Measurements from ENCODE around the gene JARID2. TPM values are rescaled to one million over a fixed set of nuclear protein-coding genes. Genes with fewer than 3 reads are reported as not detected.
"Not testable (repeated sequence)": the region's sequence is repeated elsewhere in the genome, so short reads cannot be mapped to it uniquely, and the experiment has no call there.

Gene JARID2
- total and polyA plus RNA-seq, 2 of the 4 experiments (the other 2 are of a cell fraction): 9.6 to 12.9 TPM

DNA sequence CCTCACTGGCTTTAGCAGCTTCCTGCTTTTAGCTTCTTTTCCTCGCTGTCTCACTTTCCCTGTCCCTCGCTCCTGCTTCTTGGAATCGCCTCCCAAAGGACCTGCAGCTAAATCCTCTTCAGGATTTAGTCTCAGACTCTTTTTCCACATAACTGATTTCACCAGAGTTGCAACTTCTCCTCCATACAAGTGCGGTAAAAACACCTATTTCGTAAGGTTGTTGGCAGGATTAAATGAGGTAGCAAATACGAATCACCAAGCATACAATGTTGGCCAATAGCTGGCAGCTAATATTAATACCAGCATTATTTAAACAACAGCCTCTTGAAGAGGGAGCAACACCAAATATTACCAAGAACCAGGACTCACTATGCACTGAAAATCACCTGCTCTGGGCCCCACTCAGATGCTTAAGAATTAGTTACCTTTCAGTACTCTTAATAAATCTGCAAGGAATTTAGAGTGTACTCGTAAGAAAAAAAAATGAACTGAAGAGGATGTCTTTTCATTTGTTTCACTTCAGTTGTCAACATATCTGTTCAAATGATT lies 293.9 kb downstream of the JARID2 start:
- ChIA-PET POLR2A (ENCODE audit: unreplicated experiment) (no interaction called here), CTCF (no interaction called here)

GRCh38 chr6:15543332-15543917 lies 297.6 kb downstream of the JARID2 start:
- H3K9me1 ChIP-seq (ENCODE audit: insufficient read depth, low read length); H3K56ac ChIP-seq (ENCODE audit: extremely low read depth, insufficient read depth, low read length); BruUV-seq (replicated peaks); H2AFZ ChIP-seq (replicated peaks; ENCODE audit: low read length, poor library complexity); H3K4me2 ChIP-seq (ENCODE audit: low read depth, low read length); H2BK20ac ChIP-seq (ENCODE audit: low read depth, low read length); POLR2A ChIA-PET (ENCODE audit: unreplicated experiment); H3K9me3 ChIP-seq (ENCODE audit: control insufficient read depth, insufficient read depth, low read length); H3K18ac ChIP-seq (ENCODE audit: low read depth, low read length); H4K91ac ChIP-seq (ENCODE audit: insufficient read depth, low read depth, low read length); H2AK9ac ChIP-seq (replicated peaks; ENCODE audit: low read depth, low read length, poor library complexity); H3K27me3 ChIP-seq (ENCODE audit: control insufficient read depth, insufficient read depth, low read length); ATAC-seq (ENCODE audit: low read depth); H2BK5ac ChIP-seq (ENCODE audit: low read depth, low read length, poor library complexity, severe bottlenecking); H4K5ac ChIP-seq (ENCODE audit: low read depth, low read length); DNase-seq; in situ Hi-C loops (cut with MboI; ENCODE audit: low sequenced_read_pairs); H3K4me3 ChIP-seq (ENCODE audit: insufficient read depth, low read depth, low read length); H2AK5ac ChIP-seq (ENCODE audit: low read depth, low read length); H3K9ac ChIP-seq (ENCODE audit: low read depth, low read length); intact Hi-C loops (cut with micrococcal nuclease); H3K36me3 ChIP-seq (ENCODE audit: control insufficient read depth, insufficient read depth, low read length); H3K4me1 ChIP-seq (ENCODE audit: control insufficient read depth, insufficient read depth, low read length); H3K14ac ChIP-seq (replicated peaks; ENCODE audit: low read depth, low read length); H4K20me1 ChIP-seq (ENCODE audit: insufficient read depth, low read length); H3K27ac ChIP-seq (ENCODE audit: insufficient read depth, low read length); H3K23ac ChIP-seq (ENCODE audit: low read depth, low read length); H2BK120ac ChIP-seq (ENCODE audit: low read depth, low read length); H3K4ac ChIP-seq (ENCODE audit: low read depth, low read length); H2BK15ac ChIP-seq (ENCODE audit: low read depth, low read length); dilution Hi-C loops (cut with HindIII; ENCODE audit: low sequenced_read_pairs, unreplicated experiment); H4K8ac ChIP-seq (ENCODE audit: low read depth in 2 of 2, low read length in 2 of 2): not testable (repeated sequence)
- no CpG with 5 or more reads among the region's 5 CpGs for WGBS, 2 experiments (ENCODE audit: extremely low coverage in 2 of 2, insufficient read length in 1 of 2)
- peaks cover 8 to 11% of the 10 kb centered on the region in 2 experiments for H3K79me1 ChIP-seq (ENCODE audit: low read depth in 1 of 2, low read length in 2 of 2)
- CTCF ChIA-PET: interaction anchor here (0.6 kb wide), 1 partner anchor 877 kb away, joined by 3 read pairs; no protein-coding TSS in a partner anchor

More for the DNA sequence above, 293.9 kb downstream of the JARID2 start:
- H3K4me2 ChIP-seq (ENCODE audit: low read depth, low read length): no peak overlapping the region
- no peak overlapping the region for H4K5ac ChIP-seq (ENCODE audit: low read depth, low read length)
- no peak overlapping the region for H2BK5ac ChIP-seq (ENCODE audit: low read depth, low read length, poor library complexity, severe bottlenecking)
- dilution Hi-C loops (cut with HindIII; ENCODE audit: low sequenced_read_pairs, unreplicated experiment) (no loop called here), in situ Hi-C loops (cut with MboI; ENCODE audit: low sequenced_read_pairs) (no loop called here), intact Hi-C loops (cut with micrococcal nuclease) (no loop called here)
- no peak overlapping the region for H3K23ac ChIP-seq (ENCODE audit: low read depth, low read length)
- no peak overlapping the region for H2BK20ac ChIP-seq (ENCODE audit: low read depth, low read length)
- no peak overlapping the region for H2AK5ac ChIP-seq (ENCODE audit: low read depth, low read length)
- H2BK120ac ChIP-seq (ENCODE audit: low read depth, low read length): no peak overlapping the region
- no peak overlapping the region for H4K91ac ChIP-seq (ENCODE audit: insufficient read depth, low read depth, low read length)
- no peaks in the 10 kb centered on the region for H3K27me3 ChIP-seq (ENCODE audit: control insufficient read depth, insufficient read depth, low read length)
- ATAC-seq (ENCODE audit: low read depth) (no peak), DNase-seq (no peak)
- no peak overlapping the region for H3K4me3 ChIP-seq (ENCODE audit: insufficient read depth, low read depth, low read length)
- H3K4ac ChIP-seq (ENCODE audit: low read depth, low read length): no peak overlapping the region
- H3K9me3 ChIP-seq (ENCODE audit: control insufficient read depth, insufficient read depth, low read length): no peaks in the 10 kb centered on the region
- H3K27ac ChIP-seq (ENCODE audit: insufficient read depth, low read length): no peak overlapping the region
- H3K79me1 ChIP-seq (ENCODE audit: low read depth in 1 of 2, low read length in 2 of 2): peaks cover 12% of the 10 kb centered on the region in 2 experiments; a peak in 3 of 4 replicates
- peaks cover 9% of the 10 kb centered on the region for H3K4me1 ChIP-seq (ENCODE audit: control insufficient read depth, insufficient read depth, low read length)
- TF ChIP-seq ELK1 (IDR thresholded peaks at IDR 0.05; ENCODE audit: borderline replicate concordance, low read depth, low read length) (no peak), CEBPB (IDR thresholded peaks at IDR 0.05; ENCODE audit: low read depth, low read length) (peak; percentile 24; the same call in 1 of the 2 replicates)
- H4K20me1 ChIP-seq (ENCODE audit: insufficient read depth, low read length): peaks cover 6% of the 10 kb centered on the region; the same call in 1 of the 2 replicates
- no peaks in the 10 kb centered on the region for H3K36me3 ChIP-seq (ENCODE audit: control insufficient read depth, insufficient read depth, low read length)
- no peak overlapping the region for H3K9ac ChIP-seq (ENCODE audit: low read depth, low read length)
- 100% methylated on average over 1 of the region's 7 CpGs; no CpG with 5 or more reads in 1 of the 2 experiments for WGBS, 2 experiments (ENCODE audit: extremely low coverage in 2 of 2, insufficient read length in 1 of 2)
- no peak overlapping the region for H2AFZ ChIP-seq (replicated peaks; ENCODE audit: low read length, poor library complexity)
- H2AK9ac ChIP-seq (replicated peaks; ENCODE audit: low read depth, low read length, poor library complexity): no peak overlapping the region
- no peak overlapping the region for H2BK15ac ChIP-seq (ENCODE audit: low read depth, low read length)
- H3K9me1 ChIP-seq (ENCODE audit: insufficient read depth, low read length): peaks cover 8% of the 10 kb centered on the region
- H4K8ac ChIP-seq (ENCODE audit: low read depth in 2 of 2, low read length in 2 of 2): no peak overlapping the region
- BruUV-seq (replicated peaks): no TSS peak
- H3K56ac ChIP-seq (ENCODE audit: extremely low read depth, insufficient read depth, low read length): no peak overlapping the region
- no peak overlapping the region for H3K14ac ChIP-seq (replicated peaks; ENCODE audit: low read depth, low read length)
- H3K18ac ChIP-seq (ENCODE audit: low read depth, low read length): no peak overlapping the region
